CD4-positive, alpha-beta T cell treated with Interleukin-2 at 100 ng/mL for 4 hours (primary cell): ENCODE data around the gene SH3GL1.
"Not testable (repeated sequence)": the region's sequence is repeated elsewhere in the genome, so short reads cannot be mapped to it uniquely, and the experiment has no call there.

Source experiments
- DNase-seq: peaks from one replicate; pipeline ENCODE4 v3.0.0-alpha.2; 2020; ENCODE audit warnings: low spot score

Gene SH3GL1

GRCh38 chr19:4362831-4363545 is 37.4 kb downstream of the SH3GL1 start:
- no peak for DNase-seq

DNA sequence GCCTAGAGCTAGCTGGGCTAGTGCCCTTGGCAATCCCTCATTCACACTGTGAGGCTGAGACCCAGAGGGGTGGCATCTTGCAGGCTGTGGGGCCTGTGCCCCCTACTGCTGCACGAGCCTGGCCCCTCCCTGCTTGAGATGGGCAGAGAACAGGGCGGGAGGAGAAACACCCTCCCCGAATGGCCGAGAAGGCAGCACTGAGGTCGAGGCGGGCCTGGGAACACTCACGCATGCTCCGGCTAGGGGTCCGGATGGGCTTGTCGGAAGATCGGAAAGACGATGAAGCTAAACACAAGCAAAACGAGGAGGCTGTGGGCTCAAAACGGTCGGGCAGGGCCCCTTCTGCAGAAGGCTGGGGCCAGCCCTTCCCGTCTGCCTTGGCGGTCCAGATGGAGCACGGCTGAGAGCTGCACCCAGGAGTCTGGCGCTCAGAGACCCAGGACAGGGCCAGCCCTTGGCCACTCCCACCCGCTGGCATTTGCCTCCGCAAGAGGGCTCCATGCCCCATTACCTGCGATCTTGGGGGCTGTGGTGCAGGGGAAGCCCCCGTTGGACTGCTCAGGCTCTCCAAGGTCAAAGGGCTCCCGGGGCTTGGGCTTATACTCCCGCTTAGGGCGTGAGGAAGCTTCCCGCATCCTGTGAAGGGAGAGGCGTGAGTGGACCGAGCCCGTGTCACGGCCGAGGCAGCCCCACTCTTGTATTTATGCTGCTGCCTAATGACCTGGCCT is 38.1 kb downstream of the SH3GL1 start:
- DNase-seq = no peak

- DNase-seq = no peak
These were observed 38.9 kb downstream of the SH3GL1 start for GRCh38 chr19:4361152-4362046.

- no peak for DNase-seq
These were observed 39.7 kb downstream of the SH3GL1 start for GRCh38 chr19:4360641-4361151.

DNA sequence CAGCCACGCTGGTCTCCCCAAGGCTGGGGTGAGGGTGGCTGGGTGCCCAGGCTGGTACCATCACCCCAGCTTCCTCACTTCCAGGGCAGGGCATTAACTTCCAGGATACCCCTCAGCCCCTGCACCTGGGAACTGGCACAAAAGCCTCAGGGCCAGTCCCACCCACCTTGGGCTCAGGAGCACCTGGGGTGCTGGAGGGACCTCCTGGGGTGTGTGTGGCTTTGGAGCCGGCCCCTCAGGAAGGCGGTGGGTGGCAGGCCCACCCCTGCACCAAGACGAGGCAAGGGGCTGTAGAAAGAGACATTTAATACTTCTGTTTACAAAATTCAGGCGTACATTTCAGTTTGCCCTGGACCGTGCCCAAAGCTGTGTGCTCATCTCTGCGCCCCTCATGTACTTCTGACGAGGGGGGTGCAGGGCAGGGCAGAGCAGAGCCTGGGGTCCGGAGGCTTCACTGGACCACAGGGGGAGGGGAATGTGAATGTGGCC is 40.2 kb downstream of the SH3GL1 start:
- DNase-seq = no peak

- no peak for DNase-seq
These were observed 40.7 kb downstream of the SH3GL1 start for GRCh38 chr19:4359627-4360000.

- no peak for DNase-seq
These were observed 41.4 kb downstream of the SH3GL1 start for GRCh38 chr19:4358709-4359626.

- no peak for DNase-seq
These were observed 42.4 kb downstream of the SH3GL1 start for GRCh38 chr19:4357921-4358326.

DNA sequence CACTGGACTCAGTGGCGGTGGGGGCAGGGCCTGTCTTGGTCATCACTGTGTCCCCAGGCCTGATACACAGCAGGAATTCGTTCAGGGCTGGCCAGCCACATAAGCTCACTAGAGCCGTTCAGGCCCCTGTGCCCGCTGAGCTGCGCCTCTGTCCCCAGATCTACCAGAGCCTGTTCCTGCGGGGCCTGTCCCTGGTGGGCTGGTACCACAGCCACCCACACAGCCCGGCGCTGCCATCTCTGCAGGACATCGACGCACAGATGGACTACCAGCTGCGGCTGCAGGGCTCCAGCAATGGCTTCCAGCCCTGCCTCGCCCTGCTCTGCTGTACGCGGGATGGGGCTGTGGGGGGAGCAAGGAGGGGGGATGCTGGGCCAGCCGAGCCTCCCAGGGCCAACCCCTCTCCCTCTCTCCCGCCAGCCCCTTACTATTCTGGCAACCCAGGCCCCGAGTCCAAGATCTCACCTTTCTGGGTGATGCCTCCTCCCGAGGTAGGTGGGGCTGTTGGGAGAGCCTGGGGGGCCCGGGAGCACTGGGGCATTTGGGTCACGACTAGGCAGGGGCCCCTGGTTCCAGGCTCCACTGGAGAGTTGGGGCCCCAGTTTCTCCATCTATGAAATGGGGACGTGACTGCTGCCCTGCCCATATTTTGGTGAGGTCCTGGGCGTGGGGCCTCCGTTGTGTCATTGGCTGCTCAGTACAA is 43.1 kb downstream of the SH3GL1 start:
- DNase-seq = no peak

GRCh38 chr19:4354897-4355296 is 45.5 kb downstream of the SH3GL1 start:
- no peak for DNase-seq

- no peak for DNase-seq
These were observed 46.1 kb downstream of the SH3GL1 start for GRCh38 chr19:4354282-4354681.

GRCh38 chr19:4352701-4353121 is 47.6 kb downstream of the SH3GL1 start:
- peak; percentile 69 for DNase-seq

DNA sequence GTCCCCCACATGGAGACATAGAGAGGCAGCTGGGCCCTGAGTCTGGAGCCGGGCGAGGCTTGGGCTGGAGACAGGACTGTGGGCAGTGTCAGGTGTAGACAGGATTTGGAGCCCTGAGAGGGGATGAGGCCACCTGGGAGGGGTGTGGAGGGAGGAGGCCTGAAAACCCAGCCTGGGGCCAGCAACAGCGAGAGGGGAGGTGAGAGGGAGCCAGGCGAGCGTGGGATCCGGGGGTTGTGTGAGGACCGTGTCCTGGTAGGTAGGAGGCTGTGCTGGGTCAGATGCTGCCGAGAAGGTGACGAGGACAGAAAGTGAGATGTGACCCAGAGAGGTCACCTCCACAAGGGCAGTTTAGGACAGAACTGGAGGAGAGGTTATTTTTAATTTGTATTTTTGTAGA is 49.6 kb downstream of the SH3GL1 start:
- no peak for DNase-seq

DNA sequence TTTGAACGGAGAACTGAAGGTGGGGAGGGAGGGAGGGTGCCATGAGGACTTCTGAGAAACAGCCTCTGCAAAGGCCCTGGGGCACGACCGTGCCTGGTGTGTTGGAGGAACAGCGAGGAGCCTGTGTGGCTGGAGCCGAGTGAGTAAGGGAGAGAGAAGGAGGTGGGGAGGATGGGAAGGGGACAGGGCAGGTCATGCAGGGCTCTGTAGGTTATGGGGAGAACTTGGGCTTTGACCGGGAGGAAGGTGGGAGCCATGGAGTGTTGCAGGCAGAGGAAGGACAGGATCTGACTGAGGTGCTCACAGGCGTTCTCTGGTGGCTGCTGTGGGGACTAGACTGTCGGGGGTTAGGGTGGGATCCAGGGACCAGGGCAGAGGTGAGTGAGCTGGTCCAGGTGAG is 50.2 kb downstream of the SH3GL1 start:
- DNase-seq = no peak

DNA sequence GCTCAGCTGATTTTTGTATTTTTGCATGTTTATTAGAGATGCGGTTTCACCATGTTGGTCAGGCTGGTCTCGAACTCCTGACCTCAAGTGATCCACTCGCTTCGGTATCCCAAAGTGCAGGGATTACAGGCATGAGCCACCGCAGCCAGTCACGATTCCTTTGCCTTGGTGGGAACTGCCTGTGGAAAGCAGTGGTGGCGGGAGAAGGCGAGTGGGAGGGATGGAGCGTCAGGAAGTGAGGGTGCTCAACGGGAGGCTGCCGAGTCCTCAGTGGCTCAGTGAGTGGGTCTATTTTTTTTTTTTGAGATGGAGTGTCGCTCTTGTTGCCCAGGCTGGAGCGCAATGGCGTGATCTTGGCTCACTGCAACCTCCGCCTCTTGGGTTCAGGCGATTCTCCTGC is 51.1 kb downstream of the SH3GL1 start:
- DNase-seq = not testable (repeated sequence)

- no peak for DNase-seq
These were observed 52.8 kb downstream of the SH3GL1 start for GRCh38 chr19:4347521-4347920.

DNA sequence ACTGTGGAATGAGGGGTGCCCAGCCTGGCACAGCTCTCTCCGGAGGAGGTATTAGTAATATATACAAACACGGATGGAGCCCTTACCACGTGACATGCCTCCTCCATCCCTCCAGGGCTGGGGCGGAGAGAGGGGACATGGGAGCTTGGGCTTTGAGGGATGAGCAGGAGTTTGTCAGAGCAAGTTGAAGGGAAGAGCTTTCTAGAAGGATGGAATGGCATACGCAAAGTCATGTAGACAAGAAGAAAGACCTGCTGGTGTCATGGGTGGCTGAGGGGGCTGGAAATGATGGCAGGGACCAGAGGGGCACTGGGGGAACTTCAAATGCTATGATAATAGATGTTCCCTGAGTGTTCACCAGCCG is 54.3 kb downstream of the SH3GL1 start:
- no peak for DNase-seq

DNA sequence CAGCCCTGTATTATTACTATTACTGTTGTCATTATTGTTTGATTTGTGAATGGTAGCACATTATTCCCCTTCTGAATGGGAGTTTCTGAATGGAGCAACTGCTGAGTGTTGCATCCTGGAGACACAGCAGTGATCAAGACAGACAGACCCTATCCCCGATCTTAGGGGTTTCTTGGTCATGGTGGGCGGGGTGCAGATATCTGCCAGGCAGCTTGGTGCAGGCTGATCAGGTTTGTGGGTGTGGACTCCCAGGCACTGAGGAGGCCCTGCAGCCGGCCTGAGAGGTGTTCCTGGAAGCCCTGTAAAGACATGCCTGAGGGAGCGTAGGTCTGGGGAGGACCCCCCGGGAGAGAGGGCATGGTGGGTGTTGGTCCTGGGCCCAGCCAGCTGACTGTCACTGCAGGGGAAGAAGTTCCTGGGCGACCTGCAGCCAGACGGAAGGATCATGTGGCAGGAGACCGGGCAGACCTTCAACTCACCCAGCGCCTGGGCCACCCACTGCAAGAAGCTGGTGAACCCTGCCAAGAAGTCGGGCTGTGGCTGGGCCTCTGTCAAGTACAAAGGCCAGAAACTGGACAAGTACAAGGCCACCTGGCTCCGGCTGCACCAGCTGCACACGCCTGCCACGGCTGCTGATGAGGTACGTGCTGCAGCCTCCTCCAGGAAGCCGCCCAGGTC is 54.9 kb downstream of the SH3GL1 start:
- no peak for DNase-seq

DNA sequence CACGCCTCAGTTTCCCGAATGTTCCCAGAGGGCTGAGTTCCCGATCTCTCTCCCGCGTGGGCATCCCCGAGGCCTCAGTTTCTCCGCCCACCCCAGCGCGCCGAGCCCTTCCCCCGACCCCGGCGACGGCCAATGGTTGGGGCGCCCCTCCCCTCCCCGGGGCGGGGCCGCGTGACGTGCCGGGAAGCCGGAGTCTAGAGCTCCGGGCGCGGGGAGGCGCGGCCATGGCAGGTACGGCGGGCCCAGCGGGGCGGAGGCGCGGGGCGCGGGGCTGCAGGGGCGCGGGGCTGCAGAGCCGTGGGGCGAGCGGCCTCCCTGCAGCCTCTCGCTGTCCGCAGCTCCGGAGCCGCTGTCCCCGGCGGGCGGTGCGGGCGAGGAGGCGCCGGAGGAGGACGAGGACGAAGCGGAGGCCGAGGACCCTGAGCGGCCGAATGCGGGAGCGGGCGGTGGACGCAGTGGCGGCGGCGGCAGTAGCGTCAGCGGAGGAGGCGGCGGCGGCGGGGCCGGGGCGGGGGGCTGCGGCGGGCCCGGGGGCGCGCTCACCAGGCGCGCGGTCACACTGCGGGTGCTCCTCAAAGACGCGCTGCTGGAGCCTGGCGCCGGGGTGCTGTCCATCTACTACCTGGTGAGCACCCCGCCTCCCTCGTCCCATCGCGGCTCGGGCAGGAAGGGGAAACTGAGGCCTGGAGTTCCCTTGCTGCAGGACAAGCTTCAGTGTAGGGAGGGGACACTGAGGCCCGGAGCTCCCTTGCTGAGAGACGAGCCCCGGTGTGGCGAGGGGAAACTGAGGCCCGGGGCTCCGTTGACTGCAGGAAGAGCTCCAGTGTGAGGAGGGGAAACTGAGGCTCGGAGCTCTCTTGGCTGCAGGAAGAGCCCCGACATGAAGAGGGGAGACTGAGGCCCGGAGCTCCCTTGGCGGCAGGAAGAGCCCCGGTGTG is 56.7 kb downstream of the SH3GL1 start, which contains the start of gene MPND:
Gene MPND (plus strand): TSS at position 193 of the 938 bp plus-strand sequence. CDS start 32 bp downstream, at position 225.
- peak; percentile 88 for DNase-seq
